NOMO-1 treated with dmso at 0.1 percent for 144 hours (cell line): ENCODE measurements around the gene KLF15.

Experiments used
- DNase-seq: peaks from one replicate; lab custom pipeline; 2025; ENCODE audit not compliant: unreplicated experiment; lab: John Stamatoyannopoulos, UW

The KLF15 gene

DNA sequence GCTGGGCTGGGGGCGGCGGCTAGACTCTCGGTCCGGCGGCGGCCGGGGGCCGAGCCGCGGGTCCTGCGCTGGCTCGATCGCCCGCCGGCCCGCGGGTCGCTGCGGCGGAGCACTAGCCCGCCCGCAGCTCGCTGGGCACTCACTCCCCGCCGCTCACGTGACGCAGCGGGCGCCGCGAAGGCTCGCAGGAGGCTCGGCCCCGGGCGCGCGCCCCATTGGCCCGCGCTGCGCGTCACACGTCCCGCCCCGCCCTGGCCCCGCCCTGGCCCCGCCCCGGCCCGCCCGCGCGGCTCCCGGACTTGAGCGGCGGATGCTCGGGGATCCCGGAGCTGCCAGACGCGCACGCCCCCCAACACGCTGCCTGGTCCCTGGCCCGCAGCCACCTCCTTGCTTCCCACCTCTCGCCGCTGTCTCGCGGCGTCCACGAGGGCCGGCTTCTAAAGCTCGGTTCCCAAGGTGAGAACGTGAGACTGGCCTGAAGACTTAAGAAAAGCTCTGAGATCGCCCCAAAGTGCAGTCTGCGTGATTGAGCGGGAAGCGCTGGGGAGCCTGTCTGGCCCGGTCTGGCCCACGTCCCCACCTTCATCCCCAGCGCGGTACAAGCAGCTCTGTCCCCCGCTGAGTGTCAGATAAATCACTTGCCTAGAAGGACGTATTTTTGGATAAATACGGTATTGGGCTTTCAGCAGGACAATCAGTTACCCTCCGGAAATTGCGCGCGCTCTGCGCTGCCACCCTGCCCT lies at the start of gene KLF15:
KLF15 (minus strand) TSS at position 114 of the 743 bp plus-strand sequence. CDS start 4,486 bp downstream, outside the sequence.
- peak; percentile 56 for DNase-seq

DNA sequence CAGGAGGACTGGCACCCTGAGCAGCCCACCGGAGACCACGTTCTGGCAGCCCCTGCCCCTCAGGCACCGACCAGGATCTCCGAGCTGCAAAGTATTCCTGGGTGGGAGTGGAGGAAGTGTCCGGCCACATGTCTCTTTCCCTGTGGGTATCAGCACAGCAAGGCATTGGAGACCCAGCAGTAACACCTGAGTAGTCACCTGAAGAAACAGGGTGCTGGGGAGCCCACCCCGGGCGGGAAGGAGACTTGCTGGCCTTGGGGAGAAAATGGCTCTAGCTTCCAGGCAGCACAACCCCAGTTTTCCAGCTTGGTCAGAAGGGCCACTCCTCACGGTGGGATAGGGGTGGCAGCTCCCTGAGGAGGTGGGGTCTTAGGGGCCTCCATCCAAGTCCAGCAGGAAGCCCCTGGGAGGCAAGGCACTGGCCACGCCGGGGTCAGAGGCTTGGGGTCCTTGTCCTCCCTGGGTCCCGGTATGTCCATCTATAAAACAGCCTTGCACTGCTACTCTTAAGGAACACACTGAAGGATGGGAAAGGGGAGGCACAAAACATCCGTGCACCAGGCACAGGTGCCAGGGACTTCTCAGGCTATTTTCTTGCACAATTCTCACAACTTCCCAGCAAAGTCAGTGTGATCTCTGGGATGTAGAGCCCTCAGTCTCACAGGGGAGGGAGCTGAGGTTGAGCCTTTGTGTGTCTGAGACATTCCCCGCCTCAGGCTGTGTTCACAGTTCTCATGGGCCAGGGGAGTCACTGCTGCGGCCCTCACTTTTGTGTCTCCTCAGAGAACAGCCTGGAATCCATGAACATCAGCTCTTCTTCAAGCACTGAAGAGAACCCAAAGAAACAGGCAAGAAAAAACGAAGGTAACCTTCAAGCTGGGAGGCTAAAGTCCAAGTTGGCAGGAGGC lies 49.4 kb upstream of the KLF15 start:
- no peak for DNase-seq

DNA sequence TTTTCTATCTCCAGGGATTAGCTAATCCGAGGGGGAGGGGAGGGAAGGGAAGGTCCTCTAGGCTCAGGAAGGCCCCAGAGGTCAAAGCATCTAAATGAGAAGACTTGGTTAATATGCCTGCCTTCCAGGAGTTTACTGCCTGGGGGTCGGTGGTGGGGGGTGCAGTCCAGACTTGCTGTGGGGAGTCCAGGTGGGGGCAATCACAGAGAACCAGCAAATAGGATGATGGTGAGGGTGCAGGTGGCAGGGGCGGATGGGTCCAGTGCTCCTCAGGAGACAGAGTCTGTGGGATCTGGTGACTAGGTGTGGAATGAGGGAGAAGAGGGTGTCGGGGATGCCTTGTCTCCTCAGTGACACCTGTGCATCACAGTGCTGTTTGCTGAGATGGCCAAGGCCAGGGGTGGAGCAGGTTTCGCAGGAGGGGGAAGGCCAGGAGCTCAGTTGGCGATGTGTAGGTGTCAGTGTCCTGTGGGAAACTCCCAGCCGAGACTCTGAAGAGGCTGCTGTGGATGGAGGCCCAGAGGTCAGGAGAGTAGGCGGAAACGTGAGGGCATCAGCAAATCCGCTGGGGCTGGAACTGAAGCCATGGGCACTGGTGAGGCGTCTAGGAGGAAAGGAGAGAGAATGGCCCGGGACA lies 45.6 kb upstream of the KLF15 start:
- DNase-seq: no peak

DNA sequence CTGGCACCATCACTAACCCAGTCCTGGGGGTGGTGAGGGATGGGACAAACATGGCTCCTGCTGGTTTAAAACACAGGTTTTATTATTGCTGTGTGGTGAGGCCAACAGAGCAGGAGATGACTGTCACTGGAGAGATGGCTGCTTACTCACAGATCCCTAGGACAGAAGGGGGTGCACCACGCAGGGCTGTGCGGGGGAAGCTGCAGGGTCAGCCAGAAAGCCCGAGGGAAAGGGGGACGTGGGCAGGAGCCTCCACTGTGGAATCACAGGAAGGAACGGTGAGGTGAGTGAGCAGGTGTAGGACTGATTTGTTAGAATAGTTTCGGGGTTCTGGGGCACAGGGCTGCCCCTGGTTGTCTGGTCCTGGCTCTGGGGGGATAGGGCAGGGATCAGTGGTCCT lies 45.0 kb upstream of the KLF15 start:
- no peak for DNase-seq

DNA sequence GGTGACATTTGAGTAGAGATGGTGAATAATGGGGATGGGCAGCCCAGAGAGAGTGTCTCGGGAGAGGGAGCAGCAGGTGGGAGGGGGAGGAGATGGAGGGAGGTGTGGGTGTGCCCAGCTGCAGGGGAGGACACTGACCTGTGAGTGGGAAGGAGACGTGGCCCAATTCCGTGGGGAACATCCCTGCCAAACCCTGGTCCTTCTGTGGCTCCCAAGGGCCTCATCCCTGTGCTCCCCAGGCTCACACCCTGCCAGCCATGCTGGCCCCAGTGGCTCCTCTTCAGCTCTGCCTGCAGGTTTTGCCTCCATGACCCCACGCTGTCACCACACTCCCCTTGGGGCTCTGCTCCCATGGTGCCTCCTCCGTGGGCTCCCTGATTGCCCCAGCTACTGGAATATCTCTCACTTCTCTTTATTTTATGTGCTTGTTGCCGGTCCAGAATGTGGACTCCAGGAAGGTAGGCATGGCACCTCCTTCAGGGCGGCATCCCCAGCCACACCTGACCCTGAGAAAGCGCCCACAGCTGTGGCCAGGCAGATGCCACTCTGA lies 44.5 kb upstream of the KLF15 start:
- DNase-seq: no peak

DNA sequence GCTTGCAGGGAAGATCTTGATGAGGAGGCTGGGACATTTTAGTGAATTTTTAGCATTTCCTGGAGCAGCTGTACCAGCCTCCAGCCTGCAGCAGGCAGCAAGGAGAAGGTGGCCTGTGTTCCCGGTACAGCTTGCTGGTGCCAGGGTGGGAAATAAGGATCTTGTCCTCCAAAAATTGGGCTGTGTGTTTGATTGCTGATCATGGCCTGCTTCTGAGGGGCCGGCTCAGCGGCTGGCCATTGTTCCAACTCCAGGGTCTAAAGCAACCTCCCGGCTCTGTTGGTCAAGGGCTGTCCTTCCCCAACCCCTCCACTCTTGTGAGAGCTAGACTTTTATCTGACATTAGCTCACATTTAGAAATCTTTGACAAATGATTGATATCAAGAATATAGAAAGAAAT lies 42.5 kb upstream of the KLF15 start:
- DNase-seq: no peak

DNA sequence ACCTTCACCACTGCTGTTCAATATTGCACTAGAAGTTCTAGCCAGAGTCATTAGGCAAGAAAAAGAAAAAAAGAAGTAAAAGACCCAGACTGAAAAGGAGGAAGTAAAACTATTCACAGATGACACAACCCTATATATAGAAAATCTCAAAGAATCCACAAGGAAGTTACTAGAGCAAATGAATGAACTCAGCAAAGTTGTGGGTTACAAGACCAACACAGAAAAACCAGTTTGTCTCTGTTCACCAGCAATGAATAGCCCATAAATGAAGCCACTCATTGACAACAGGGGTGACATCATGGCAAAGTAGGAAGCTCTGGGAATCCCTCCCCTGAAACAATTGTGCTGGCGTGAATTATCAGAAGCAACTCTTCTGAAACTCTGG lies 42.1 kb upstream of the KLF15 start:
- DNase-seq: peak; percentile 59

DNA sequence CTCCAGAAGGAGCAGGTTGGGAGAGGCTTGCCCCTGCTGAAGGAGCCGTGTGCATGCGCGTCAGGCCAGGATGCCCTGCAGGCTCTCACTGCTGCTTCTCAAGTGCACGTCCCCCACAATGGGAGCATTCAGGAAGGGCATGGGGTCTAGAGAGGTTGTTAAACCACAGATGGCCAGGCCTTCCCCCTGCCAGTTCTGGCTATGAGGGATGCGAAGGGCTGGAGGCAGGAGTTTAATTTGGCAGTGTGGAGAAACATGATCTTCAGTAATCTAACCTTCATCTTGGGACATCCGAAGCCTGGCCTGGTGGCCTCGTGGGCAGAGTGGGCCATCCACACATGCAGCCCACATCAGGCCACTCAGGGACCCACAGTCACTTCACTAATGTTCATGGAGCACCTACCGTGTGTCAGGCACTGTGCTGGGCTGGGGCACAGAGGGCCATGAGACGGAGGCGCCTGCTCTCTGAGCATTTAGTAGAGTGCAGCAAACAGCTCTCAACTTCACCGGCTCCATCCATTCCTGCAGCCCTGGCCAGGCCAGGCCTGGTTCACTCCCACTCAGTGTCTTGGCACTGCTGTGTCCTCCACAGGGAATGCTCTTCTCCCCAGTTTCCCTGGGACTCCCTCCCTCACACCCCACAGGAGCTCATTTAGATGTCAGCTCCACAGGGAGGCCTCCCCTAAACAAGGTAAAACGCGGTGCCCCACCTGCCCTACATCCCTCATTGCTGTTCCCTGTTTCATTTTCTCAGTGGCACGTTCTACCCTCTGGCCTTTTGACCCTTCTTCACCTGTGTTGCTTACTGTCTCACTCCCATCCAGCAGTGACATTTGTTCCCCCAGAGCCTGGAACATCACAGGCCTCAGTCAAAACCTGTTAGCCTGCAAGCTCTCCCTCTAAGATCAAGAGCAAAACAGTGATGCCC lies 41.5 kb upstream of the KLF15 start:
- no peak for DNase-seq

DNA sequence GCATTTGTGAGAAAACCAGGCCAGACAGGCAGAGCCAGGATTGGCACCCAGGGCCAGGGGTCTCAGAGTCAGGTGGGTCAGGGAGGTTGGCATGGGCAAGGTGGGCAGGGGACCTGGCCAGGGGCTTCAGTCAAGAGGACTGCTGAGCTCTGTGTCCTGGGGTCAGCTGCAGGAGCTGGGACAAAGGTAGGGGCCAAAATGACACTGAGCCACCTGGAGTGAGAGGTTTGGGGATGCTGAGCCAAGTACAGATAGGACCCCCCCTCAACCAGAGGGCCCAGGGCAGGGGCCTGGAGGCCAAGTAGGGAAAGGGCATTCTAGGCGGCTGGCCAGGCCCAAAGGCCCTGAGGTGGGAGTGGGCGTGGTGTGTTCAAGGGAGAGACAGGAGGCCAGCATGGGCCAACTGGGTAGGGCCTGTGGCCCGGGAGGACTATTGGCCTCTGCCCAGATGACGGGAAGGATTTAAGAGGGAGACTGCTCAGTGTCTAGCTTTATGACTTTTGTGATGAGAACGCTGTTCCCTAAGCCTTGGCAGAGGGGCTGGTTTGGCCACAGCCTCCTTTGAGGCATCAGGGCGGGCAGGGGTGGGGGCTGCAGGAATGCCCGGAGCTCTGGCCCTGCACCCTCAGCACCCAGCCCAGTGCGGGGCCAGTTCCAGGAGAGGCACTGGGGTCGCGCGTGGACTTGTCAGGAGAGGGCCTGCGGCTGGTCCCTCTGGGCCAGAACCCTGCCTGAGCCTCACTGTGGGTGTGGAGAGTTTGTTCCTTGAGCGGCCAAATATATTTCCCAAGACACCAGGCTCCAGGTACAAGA lies 40.6 kb upstream of the KLF15 start:
- no peak for DNase-seq

DNA sequence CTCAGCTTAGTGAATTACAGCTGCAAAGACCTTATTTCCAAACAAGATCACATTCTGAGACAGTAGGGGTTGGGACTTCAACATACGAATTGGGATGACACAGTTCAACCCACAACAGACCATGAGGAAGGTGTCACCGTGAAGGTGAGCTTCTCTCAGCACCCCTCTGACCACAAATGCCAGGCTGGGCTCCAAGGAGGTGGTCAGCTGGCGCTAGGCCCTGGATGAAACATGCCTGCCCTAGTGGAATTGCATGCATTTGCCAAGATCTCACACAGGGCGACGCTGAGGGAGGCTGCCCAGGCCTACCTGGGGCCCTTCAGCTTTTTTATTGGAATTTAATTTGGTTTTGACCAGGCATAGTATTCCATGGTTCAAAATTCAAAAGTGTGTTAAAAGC lies 39.3 kb upstream of the KLF15 start:
- DNase-seq: no peak

DNA sequence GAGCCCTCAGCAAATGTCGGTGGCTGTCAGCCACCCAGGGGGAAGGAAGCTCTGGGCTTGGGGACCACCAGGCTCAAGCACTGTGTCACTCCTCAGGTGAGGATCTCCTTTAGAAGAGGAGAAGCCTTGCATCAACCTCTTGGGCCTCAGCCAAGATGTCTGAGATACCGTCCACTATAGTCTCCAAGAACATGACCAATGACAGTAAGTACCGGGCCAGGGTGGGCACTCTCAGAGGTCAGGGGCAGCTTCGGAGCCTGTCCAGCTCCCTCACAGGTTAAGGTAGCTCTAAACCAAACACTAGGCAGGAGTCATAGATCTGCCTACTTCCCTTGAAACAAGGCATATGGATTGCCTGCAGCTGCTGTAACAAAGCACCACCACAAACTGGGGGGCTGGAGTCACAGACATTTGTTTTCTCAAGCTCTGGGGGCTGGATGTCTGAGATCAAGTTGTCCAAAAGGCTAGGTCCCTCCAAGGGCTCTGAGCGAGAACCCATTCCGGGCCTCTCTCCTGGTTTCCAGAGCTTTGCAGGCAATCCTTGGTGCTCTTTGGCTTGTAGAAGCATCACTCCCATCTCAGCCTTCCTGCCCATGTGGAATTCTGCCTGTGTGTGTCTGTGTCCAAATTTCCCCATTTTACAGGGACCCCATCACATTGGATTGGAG lies 38.8 kb upstream of the KLF15 start:
- no peak for DNase-seq

DNA sequence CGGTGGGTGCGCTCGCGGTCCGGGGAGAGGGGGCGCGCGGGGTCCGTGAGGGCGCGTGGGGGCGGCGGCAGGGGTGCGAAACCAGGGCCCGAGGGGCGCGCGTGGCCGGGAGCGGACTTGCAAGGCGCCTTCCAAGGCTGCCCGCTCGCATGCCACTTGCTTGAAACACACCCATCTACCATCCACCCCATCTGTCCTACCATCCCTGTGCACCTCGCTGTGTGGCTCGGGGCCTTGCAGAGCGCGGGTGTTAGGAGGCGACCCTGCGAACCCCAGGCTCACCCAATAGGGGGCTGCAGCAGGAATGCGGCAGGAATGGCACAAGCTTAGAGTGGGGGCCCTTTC lies 37.7 kb upstream of the KLF15 start:
- DNase-seq: no peak

DNA sequence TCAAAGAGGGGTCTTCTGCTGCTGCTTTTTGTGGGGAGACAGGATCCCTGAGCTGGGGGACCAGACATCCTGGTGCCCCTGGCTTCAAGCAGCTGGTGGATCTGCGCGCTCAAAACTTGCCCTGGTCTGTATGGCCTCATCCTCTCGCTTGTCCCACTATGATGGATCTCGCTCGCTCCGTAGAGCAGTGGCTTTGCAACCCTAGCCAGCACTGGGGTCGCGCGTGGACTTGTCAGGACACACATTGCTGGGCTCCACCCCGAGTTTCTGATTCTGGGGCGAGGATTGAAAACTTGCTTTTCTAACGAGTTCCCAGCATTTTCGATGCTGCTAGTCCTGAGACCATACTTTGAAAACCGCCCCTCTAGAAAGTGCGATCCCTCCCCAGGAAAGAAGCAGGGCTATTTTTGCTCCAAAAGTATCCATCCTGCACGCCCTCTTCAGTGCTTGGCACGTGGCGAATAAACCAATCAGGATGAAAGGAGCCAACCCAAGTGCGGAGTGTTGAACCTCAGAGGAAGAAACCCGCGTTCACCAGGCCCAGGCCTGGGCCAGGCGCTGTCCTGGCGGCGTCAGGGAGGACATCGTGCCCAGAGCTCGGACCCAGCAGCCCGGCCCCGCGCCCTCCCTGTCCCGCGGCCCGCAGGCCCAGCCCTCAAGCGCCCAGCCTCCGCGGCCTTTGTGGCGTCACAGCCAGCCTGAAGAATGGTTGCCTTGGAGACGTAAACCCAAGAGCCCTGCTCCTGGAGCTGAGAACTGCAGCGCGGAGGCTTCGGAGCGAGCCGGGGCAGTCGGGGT lies 37.2 kb upstream of the KLF15 start, which contains the start of gene CFAP100:
CFAP100 (plus strand) TSS at position 731 of the 798 bp plus-strand sequence. CDS start 1,092 bp downstream, outside the sequence.
- DNase-seq: no peak

DNA sequence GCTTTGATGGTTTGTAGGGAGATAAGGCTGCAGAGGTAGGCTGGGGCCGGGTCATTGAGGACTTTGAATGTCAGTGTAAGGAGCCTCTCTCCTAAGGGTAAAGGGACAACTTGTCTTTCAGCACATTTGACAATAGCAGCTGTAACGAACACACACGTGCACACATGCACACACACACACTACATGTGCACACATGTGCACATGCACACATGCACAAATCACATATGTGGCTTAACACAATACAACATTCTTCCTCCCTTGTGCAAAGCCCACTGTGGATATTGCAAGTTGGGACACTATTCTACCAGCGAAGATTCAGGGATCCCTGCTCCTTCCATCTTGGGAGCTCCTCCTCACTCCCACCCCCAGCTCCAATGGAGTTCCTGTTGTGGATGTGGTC lies 36.4 kb upstream of the KLF15 start:
- DNase-seq: no peak

DNA sequence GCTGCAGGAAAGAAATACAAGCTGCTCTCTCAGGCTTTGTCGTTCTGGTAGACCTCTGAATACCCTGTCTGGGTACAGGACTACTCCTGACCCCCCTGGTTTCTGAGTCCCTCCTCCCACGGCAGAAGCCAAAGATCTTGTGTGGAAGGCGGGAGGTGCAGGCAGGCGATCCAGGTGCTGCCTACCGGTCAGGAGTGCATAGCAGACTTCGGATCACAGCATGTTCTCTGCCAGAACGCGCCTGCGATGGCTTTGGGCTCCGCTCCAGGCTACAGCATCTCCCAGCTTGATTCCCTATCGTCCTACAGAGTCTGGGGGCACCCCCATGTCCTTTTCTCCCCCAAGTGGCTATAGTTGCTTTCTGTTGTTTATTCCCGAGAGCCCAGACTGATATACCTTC lies 35.0 kb upstream of the KLF15 start:
- no peak for DNase-seq

DNA sequence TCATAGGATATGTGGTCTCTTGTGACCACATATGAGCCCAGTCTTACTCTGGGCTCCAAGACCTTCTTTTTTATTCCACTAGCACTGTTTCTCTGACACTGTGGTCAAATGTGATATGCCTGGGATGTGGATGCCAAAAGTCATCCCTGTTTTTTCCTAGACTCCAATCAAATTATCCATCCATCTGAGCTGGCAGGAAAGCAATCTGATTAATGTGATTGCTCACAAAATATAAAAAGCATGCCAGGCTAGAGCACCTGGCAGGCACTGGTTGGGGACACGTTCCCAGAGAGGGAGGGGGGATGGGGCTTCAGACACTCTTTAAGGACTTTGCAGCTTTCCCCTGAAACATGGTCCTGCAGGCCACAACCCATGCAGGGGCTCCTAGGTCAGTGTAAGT lies 34.4 kb upstream of the KLF15 start:
- DNase-seq: no peak

DNA sequence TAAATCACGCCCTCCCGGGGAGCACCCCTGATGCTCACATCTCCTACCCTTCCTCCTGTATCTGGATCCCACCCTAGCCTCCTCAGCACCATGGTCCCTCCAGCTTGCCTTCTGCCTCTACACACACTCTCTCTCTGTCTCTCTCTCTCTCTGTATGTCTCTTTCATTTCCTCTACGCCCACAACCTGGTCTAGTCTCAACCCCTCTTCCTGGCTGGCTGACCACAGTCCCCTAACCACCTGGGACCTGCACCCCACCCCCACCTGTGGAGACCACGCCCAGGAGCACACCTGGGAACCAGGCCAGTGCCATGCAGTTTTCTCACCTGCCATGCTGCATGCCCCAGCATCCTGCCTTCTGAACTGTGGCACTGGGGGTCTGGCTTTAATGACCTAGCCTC lies 33.5 kb upstream of the KLF15 start:
- no peak for DNase-seq

DNA sequence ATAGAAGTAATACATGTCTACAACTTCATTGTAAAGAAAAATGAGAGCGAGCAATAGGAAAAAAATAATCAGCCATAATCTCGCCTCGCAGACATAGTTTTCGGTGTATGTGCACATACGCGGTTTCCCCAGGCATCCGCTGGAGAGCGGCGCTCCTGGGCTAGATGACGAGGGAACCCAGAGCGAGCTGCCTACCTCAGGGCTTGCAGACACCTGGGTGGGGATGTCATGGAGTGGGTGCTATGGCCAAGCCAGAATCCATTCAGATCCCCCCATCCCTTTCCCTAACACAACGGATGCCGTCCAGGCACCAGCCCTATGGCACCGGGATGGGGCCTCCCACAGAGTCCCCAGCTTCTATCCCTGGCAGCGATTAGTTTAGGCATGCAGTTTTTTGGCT lies 33.0 kb upstream of the KLF15 start:
- no peak for DNase-seq
